ENCODE results near the gene NLGN1. TPM values are rescaled to one million over a fixed set of nuclear protein-coding genes. Genes with fewer than 3 reads are reported as not detected.
"Not testable (repeated sequence)": the region's sequence is repeated elsewhere in the genome, so short reads cannot be mapped to it uniquely, and the experiment has no call there.

NLGN1 gene
- total and polyA plus RNA-seq, 2 experiments from 2014 or later, result 14.3 to 20.1 TPM

GRCh38 chr3:173587055-173587454 lies 189.5 kb downstream of the NLGN1 start:
- TF ChIP-seq EZH2 (IDR thresholded peaks at IDR 0.05; ENCODE audit: insufficient read depth, poor library complexity, severe bottlenecking) (no peak), EZH2phosphoT487 (IDR thresholded peaks at IDR 0.05; ENCODE audit: insufficient read depth, low read depth) (no peak)
- Histone ChIP-seq H2AFZ (no peak overlapping the region), H3K27ac (no peak overlapping the region), H3K9me2 (ENCODE audit: insufficient read depth) (no peaks in the 10 kb centered on the region), H3K4me3 (no peak overlapping the region), H3K9me3 (ENCODE audit: low read depth) (no peaks in the 10 kb centered on the region), H3K36me3 (ENCODE audit: low read depth) (no peaks in the 10 kb centered on the region), H4K20me1 (ENCODE audit: insufficient read depth) (no peaks in the 10 kb centered on the region), H3K4me2 (ENCODE audit: unreplicated experiment) (no peak overlapping the region), H3K9ac (no peak overlapping the region), H3F3A (ENCODE audit: insufficient read depth) (peaks cover 13% of the 10 kb centered on the region), H3K27me3 (replicated peaks; ENCODE audit: insufficient read depth) (no peaks in the 10 kb centered on the region), H3K79me2 (ENCODE audit: insufficient read depth) (no peaks in the 10 kb centered on the region), H3K4me1 (ENCODE audit: insufficient read depth) (peaks cover 11% of the 10 kb centered on the region)
- no peak for DNase-seq
- 97 to 100% methylated on average over 1 of the region's 1 CpG for WGBS, 2 experiments (ENCODE audit: low coverage in 1 of 2, low lambda C conversion rate in 2 of 2, missing lambda C conversion rate in 2 of 2)
- in situ Hi-C loops (cut with MboI), result no loop called here

GRCh38 chr3:173588556-173588955 lies 191.0 kb downstream of the NLGN1 start:
- in situ Hi-C loops (cut with MboI), result no loop called here
- peaks cover 13% of the 10 kb centered on the region for H3F3A ChIP-seq (ENCODE audit: insufficient read depth)
- no peaks in the 10 kb centered on the region for H3K27me3 ChIP-seq (replicated peaks; ENCODE audit: insufficient read depth)
- WGBS, 2 experiments (ENCODE audit: low coverage in 1 of 2, low lambda C conversion rate in 2 of 2, missing lambda C conversion rate in 2 of 2), result 88 to 93% methylated on average over 3 of the region's 3 CpGs
- TF ChIP-seq EZH2 (IDR thresholded peaks at IDR 0.05; ENCODE audit: insufficient read depth, poor library complexity, severe bottlenecking) (no peak), EZH2phosphoT487 (IDR thresholded peaks at IDR 0.05; ENCODE audit: insufficient read depth, low read depth) (no peak)
- no peak overlapping the region for H3K4me3 ChIP-seq
- no peaks in the 10 kb centered on the region for H3K79me2 ChIP-seq (ENCODE audit: insufficient read depth)
- no peak overlapping the region for H2AFZ ChIP-seq
- no peak overlapping the region for H3K4me2 ChIP-seq (ENCODE audit: unreplicated experiment)
- DNase-seq, result no peak
- H3K9me2 ChIP-seq (ENCODE audit: insufficient read depth), result no peaks in the 10 kb centered on the region
- no peaks in the 10 kb centered on the region for H3K9me3 ChIP-seq (ENCODE audit: low read depth)
- no peak overlapping the region for H3K9ac ChIP-seq
- H3K27ac ChIP-seq, result no peak overlapping the region
- no peaks in the 10 kb centered on the region for H4K20me1 ChIP-seq (ENCODE audit: insufficient read depth)
- no peaks in the 10 kb centered on the region for H3K36me3 ChIP-seq (ENCODE audit: low read depth)
- H3K4me1 ChIP-seq (ENCODE audit: insufficient read depth), result peaks cover 11% of the 10 kb centered on the region

GRCh38 chr3:173589116-173589515 lies 191.6 kb downstream of the NLGN1 start:
- Histone ChIP-seq H3F3A (ENCODE audit: insufficient read depth) (peaks cover 13% of the 10 kb centered on the region), H3K4me2 (ENCODE audit: unreplicated experiment) (no peak overlapping the region), H3K36me3 (ENCODE audit: low read depth) (no peaks in the 10 kb centered on the region), H3K9me3 (ENCODE audit: low read depth) (no peaks in the 10 kb centered on the region), H3K27ac (no peak overlapping the region), H2AFZ (no peak overlapping the region), H3K9me2 (ENCODE audit: insufficient read depth) (no peaks in the 10 kb centered on the region), H3K4me1 (ENCODE audit: insufficient read depth) (peaks cover 11% of the 10 kb centered on the region), H3K4me3 (no peak overlapping the region), H3K27me3 (replicated peaks; ENCODE audit: insufficient read depth) (no peaks in the 10 kb centered on the region), H4K20me1 (ENCODE audit: insufficient read depth) (no peaks in the 10 kb centered on the region), H3K79me2 (ENCODE audit: insufficient read depth) (no peaks in the 10 kb centered on the region), H3K9ac (no peak overlapping the region)
- no peak for DNase-seq
- in situ Hi-C loops (cut with MboI), result no loop called here
- 91 to 100% methylated on average over 1 of the region's 1 CpG for WGBS, 2 experiments (ENCODE audit: low coverage in 1 of 2, low lambda C conversion rate in 2 of 2, missing lambda C conversion rate in 2 of 2)
- TF ChIP-seq EZH2phosphoT487 (IDR thresholded peaks at IDR 0.05; ENCODE audit: insufficient read depth, low read depth) (no peak), EZH2 (IDR thresholded peaks at IDR 0.05; ENCODE audit: insufficient read depth, poor library complexity, severe bottlenecking) (no peak)

- H3K4me2 ChIP-seq (ENCODE audit: unreplicated experiment), result no peak overlapping the region
- DNase-seq, result no peak
- H3K4me3 ChIP-seq, result no peak overlapping the region
- no peaks in the 10 kb centered on the region for H3K36me3 ChIP-seq (ENCODE audit: low read depth)
- no peak overlapping the region for H2AFZ ChIP-seq
- no peak for TF ChIP-seq EZH2phosphoT487 (IDR thresholded peaks at IDR 0.05; ENCODE audit: insufficient read depth, low read depth)
- no peak for TF ChIP-seq EZH2 (IDR thresholded peaks at IDR 0.05; ENCODE audit: insufficient read depth, poor library complexity, severe bottlenecking)
- H3K9me2 ChIP-seq (ENCODE audit: insufficient read depth), result no peaks in the 10 kb centered on the region
- in situ Hi-C loops (cut with MboI), result no loop called here
- 77 to 79% methylated on average over 2 of the region's 2 CpGs for WGBS, 2 experiments (ENCODE audit: low coverage in 1 of 2, low lambda C conversion rate in 2 of 2, missing lambda C conversion rate in 2 of 2)
- H3F3A ChIP-seq (ENCODE audit: insufficient read depth), result peaks cover 4% of the 10 kb centered on the region; the same call in 1 of the 2 replicates
- H3K79me2 ChIP-seq (ENCODE audit: insufficient read depth), result no peaks in the 10 kb centered on the region
- no peaks in the 10 kb centered on the region for H3K9me3 ChIP-seq (ENCODE audit: low read depth)
- H3K4me1 ChIP-seq (ENCODE audit: insufficient read depth), result peaks cover 4% of the 10 kb centered on the region; the same call in 1 of the 2 replicates
- no peaks in the 10 kb centered on the region for H3K27me3 ChIP-seq (replicated peaks; ENCODE audit: insufficient read depth)
- H4K20me1 ChIP-seq (ENCODE audit: insufficient read depth), result no peaks in the 10 kb centered on the region
- H3K9ac ChIP-seq, result no peak overlapping the region
- H3K27ac ChIP-seq, result no peak overlapping the region
These were observed 193.9 kb downstream of the NLGN1 start for GRCh38 chr3:173591401-173591800.

- H3K9ac ChIP-seq; H3F3A ChIP-seq (ENCODE audit: insufficient read depth); H3K9me3 ChIP-seq (ENCODE audit: low read depth); H4K20me1 ChIP-seq (ENCODE audit: insufficient read depth); H3K4me1 ChIP-seq (ENCODE audit: insufficient read depth); H3K9me2 ChIP-seq (ENCODE audit: insufficient read depth); DNase-seq; H3K4me3 ChIP-seq; in situ Hi-C loops (cut with MboI); H3K79me2 ChIP-seq (ENCODE audit: insufficient read depth); H3K27me3 ChIP-seq (replicated peaks; ENCODE audit: insufficient read depth); H3K27ac ChIP-seq; H3K4me2 ChIP-seq (ENCODE audit: unreplicated experiment); H3K36me3 ChIP-seq (ENCODE audit: low read depth); H2AFZ ChIP-seq: not testable (repeated sequence)
- 50 to 52% methylated on average over 3 of the region's 3 CpGs for WGBS, 2 experiments (ENCODE audit: low coverage in 1 of 2, low lambda C conversion rate in 2 of 2, missing lambda C conversion rate in 2 of 2)
These were observed 197.3 kb downstream of the NLGN1 start for GRCh38 chr3:173594881-173595280.

Data from GM23248 (cell line).